ENCODE measurements around the gene NECTIN1. TPM values are rescaled to one million over a fixed set of nuclear protein-coding genes. Genes with fewer than 3 reads are reported as not detected.

The NECTIN1 gene
- total and polyA plus RNA-seq, 4 donors, result 1.3 to 7.1 (median 4.9) TPM

DNA sequence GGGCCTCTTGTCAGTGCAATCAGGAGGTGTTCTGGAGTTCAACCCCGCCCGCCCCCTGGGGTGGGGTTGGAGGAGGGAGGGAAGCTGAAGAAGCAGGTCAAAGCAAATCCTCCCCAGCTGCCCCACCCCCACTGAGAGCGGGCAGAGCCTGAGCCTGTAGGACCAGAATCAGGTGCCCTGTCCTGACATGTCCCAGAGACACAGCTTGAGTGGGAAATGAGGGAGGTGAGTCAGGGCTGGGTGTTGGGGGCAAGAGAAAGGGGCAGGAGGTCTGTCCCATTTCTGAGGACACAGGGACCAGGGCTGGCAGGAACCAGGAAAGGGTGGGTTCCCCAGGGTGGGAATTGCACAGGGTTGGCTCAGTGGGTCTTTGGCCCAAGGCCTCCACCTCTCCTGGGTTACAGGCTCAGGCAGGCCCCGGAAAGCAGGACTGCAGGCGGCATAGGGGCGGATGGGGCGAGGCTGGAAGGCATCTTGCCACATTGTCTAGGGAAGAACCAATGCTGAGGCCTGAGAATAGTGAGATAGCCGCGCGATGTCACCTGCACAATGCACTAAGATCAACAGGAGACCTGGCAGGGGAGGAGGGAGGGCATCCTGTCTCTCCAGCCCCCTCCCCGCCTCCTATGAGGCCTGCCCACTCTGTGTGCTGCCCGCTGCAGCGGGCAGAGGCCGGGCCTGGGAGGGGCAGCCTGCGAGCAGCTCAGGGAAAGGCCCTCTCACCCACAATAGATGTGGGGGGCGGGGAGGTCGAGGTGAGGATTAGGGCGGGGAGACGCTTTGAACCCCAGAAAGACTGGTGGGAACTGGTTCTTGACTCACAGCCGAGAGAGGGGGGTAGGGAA, 32.4 kb downstream of the NECTIN1 start:
- DNase-seq, result no peak
- H3K4me1 ChIP-seq (ENCODE audit: control insufficient read depth in 1 of 2, insufficient read depth in 2 of 2, low read length in 2 of 2), result no peaks in the 10 kb centered on the region
- intact Hi-C loops (cut with DNase I), result no loop called here
- WGBS, 2 donors, result 94% methylated on average over 20 of the region's 20 CpGs
- no peaks in the 10 kb centered on the region for H3K27me3 ChIP-seq (ENCODE audit: control insufficient read depth in 1 of 2, insufficient read depth in 2 of 2, low read length in 1 of 2)
- no peaks in the 10 kb centered on the region for H3K36me3 ChIP-seq (ENCODE audit: control insufficient read depth in 1 of 2, insufficient read depth in 2 of 2, low read length in 1 of 2)
- H3K4me3 ChIP-seq (ENCODE audit: low read length in 2 of 2), result no peak overlapping the region
- no peak for ATAC-seq (ENCODE audit: low FRiP score)
- no peak overlapping the region for H3K27ac ChIP-seq (ENCODE audit: low read depth in 1 of 2, low read length in 2 of 2)
- no peaks in the 10 kb centered on the region for H3K9me3 ChIP-seq (ENCODE audit: control insufficient read depth, low read length)

DNA sequence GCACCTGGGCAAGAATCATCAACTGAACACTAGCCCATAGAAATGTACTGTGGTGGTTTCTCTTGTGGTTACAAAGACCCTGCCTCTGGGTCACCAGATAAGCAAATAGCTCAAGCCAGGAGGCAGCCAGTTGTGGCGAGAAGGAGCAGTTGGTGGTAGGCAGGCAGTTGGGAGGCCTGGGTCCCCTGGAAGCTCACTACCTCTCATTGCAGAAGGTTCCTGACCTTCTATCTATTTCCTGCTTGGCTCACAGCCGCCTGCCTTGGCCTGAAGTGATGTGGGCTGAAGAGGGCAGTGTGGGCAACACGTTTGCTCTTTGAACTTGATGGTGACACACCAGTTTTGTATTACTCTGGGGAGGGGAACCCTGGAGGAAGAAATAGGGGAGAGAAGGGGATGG, 34.7 kb downstream of the NECTIN1 start:
- no peaks in the 10 kb centered on the region for H3K27me3 ChIP-seq (ENCODE audit: control insufficient read depth in 1 of 2, insufficient read depth in 2 of 2, low read length in 1 of 2)
- no peak overlapping the region for H3K4me3 ChIP-seq (ENCODE audit: low read length in 2 of 2)
- no peaks in the 10 kb centered on the region for H3K4me1 ChIP-seq (ENCODE audit: control insufficient read depth in 1 of 2, insufficient read depth in 2 of 2, low read length in 2 of 2)
- no peak for ATAC-seq (ENCODE audit: low FRiP score)
- no peak for DNase-seq
- no peak overlapping the region for H3K27ac ChIP-seq (ENCODE audit: low read depth in 1 of 2, low read length in 2 of 2)
- WGBS, 2 donors, result 84 to 87% methylated on average over 3 of the region's 3 CpGs
- intact Hi-C loops (cut with DNase I), result no loop called here
- no peaks in the 10 kb centered on the region for H3K36me3 ChIP-seq (ENCODE audit: control insufficient read depth in 1 of 2, insufficient read depth in 2 of 2, low read length in 1 of 2)
- H3K9me3 ChIP-seq (ENCODE audit: control insufficient read depth, low read length), result no peaks in the 10 kb centered on the region

- H3K27me3 ChIP-seq (ENCODE audit: control insufficient read depth in 1 of 2, insufficient read depth in 2 of 2, low read length in 1 of 2), result no peaks in the 10 kb centered on the region
- no peaks in the 10 kb centered on the region for H3K9me3 ChIP-seq (ENCODE audit: control insufficient read depth, low read length)
- H3K4me1 ChIP-seq (ENCODE audit: control insufficient read depth in 1 of 2, insufficient read depth in 2 of 2, low read length in 2 of 2), result no peaks in the 10 kb centered on the region
- H3K36me3 ChIP-seq (ENCODE audit: control insufficient read depth in 1 of 2, insufficient read depth in 2 of 2, low read length in 1 of 2), result no peaks in the 10 kb centered on the region
- no peak for ATAC-seq (ENCODE audit: low FRiP score)
- intact Hi-C loops (cut with DNase I), result no loop called here
- 74 to 78% methylated on average over 7 of the region's 7 CpGs for WGBS, 2 donors
- H3K27ac ChIP-seq (ENCODE audit: low read depth in 1 of 2, low read length in 2 of 2), result no peak overlapping the region
- no peak for DNase-seq
- H3K4me3 ChIP-seq (ENCODE audit: low read length in 2 of 2), result no peak overlapping the region
These were observed 35.7 kb downstream of the NECTIN1 start for GRCh38 chr11:119693253-119693815.

DNA sequence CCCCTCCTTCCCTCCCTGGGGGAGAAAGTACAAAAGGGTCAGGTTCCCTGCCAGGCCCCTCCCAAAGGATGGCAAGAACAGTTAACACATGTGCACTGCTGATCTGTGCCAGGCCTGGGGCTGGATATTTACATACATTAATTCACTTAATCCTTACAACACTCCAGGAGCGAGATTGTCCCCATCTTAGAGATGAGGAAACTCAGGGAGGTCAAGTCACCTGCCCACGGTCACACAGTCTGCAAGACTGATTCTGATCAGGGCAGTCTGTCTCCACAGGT, 36.5 kb downstream of the NECTIN1 start:
- WGBS, 2 donors, result 94 to 100% methylated on average over 2 of the region's 2 CpGs
- no peak for DNase-seq
- H3K36me3 ChIP-seq (ENCODE audit: control insufficient read depth in 1 of 2, insufficient read depth in 2 of 2, low read length in 1 of 2), result no peaks in the 10 kb centered on the region
- H3K4me1 ChIP-seq (ENCODE audit: control insufficient read depth in 1 of 2, insufficient read depth in 2 of 2, low read length in 2 of 2), result no peaks in the 10 kb centered on the region
- no peaks in the 10 kb centered on the region for H3K27me3 ChIP-seq (ENCODE audit: control insufficient read depth in 1 of 2, insufficient read depth in 2 of 2, low read length in 1 of 2)
- no peak overlapping the region for H3K27ac ChIP-seq (ENCODE audit: low read depth in 1 of 2, low read length in 2 of 2)
- intact Hi-C loops (cut with DNase I), result no loop called here
- ATAC-seq (ENCODE audit: low FRiP score), result no peak
- H3K4me3 ChIP-seq (ENCODE audit: low read length in 2 of 2), result no peak overlapping the region
- H3K9me3 ChIP-seq (ENCODE audit: control insufficient read depth, low read length), result no peaks in the 10 kb centered on the region

- WGBS, 2 donors, result 93% methylated on average over 27 of the region's 27 CpGs
- H3K9me3 ChIP-seq (ENCODE audit: control insufficient read depth, low read length), result no peaks in the 10 kb centered on the region
- H3K27me3 ChIP-seq (ENCODE audit: control insufficient read depth in 1 of 2, insufficient read depth in 2 of 2, low read length in 1 of 2), result no peaks in the 10 kb centered on the region
- no peak overlapping the region for H3K27ac ChIP-seq (ENCODE audit: low read depth in 1 of 2, low read length in 2 of 2)
- no peak for DNase-seq
- intact Hi-C loops (cut with DNase I), result no loop called here
- no peak for ATAC-seq (ENCODE audit: low FRiP score)
- H3K4me3 ChIP-seq (ENCODE audit: low read length in 2 of 2), result no peak overlapping the region
- no peaks in the 10 kb centered on the region for H3K36me3 ChIP-seq (ENCODE audit: control insufficient read depth in 1 of 2, insufficient read depth in 2 of 2, low read length in 1 of 2)
- no peaks in the 10 kb centered on the region for H3K4me1 ChIP-seq (ENCODE audit: control insufficient read depth in 1 of 2, insufficient read depth in 2 of 2, low read length in 2 of 2)
These were observed 37.1 kb downstream of the NECTIN1 start for GRCh38 chr11:119691701-119692539.

- ATAC-seq (ENCODE audit: low FRiP score) (no peak), DNase-seq (no peak)
- no peaks in the 10 kb centered on the region for H3K9me3 ChIP-seq (ENCODE audit: control insufficient read depth, low read length)
- no peak overlapping the region for H3K4me3 ChIP-seq (ENCODE audit: low read length in 2 of 2)
- H3K36me3 ChIP-seq (ENCODE audit: control insufficient read depth in 1 of 2, insufficient read depth in 2 of 2, low read length in 1 of 2), result no peaks in the 10 kb centered on the region
- intact Hi-C loops (cut with DNase I), result no loop called here
- no peaks in the 10 kb centered on the region for H3K4me1 ChIP-seq (ENCODE audit: control insufficient read depth in 1 of 2, insufficient read depth in 2 of 2, low read length in 2 of 2)
- no peak overlapping the region for H3K27ac ChIP-seq (ENCODE audit: low read depth in 1 of 2, low read length in 2 of 2)
- H3K27me3 ChIP-seq (ENCODE audit: control insufficient read depth in 1 of 2, insufficient read depth in 2 of 2, low read length in 1 of 2), result no peaks in the 10 kb centered on the region
- WGBS, 2 donors, result 85 to 86% methylated on average over 9 of the region's 9 CpGs
These were observed 37.9 kb downstream of the NECTIN1 start for GRCh38 chr11:119691020-119691666.

GRCh38 chr11:119689302-119689701, 39.7 kb downstream of the NECTIN1 start:
- ATAC-seq (ENCODE audit: low FRiP score), result no peak
- Histone ChIP-seq H3K36me3 (ENCODE audit: control insufficient read depth in 1 of 2, insufficient read depth in 2 of 2, low read length in 1 of 2) (no peaks in the 10 kb centered on the region), H3K27ac (ENCODE audit: low read depth in 1 of 2, low read length in 2 of 2) (no peak overlapping the region), H3K4me1 (ENCODE audit: control insufficient read depth in 1 of 2, insufficient read depth in 2 of 2, low read length in 2 of 2) (no peaks in the 10 kb centered on the region), H3K9me3 (ENCODE audit: control insufficient read depth, low read length) (no peaks in the 10 kb centered on the region), H3K4me3 (ENCODE audit: low read length in 2 of 2) (no peak overlapping the region), H3K27me3 (ENCODE audit: control insufficient read depth in 1 of 2, insufficient read depth in 2 of 2, low read length in 1 of 2) (no peaks in the 10 kb centered on the region)
- 88 to 91% methylated on average over 7 of the region's 7 CpGs for WGBS, 2 donors
- no peak for DNase-seq
- intact Hi-C loops (cut with DNase I), result no loop called here

DNA sequence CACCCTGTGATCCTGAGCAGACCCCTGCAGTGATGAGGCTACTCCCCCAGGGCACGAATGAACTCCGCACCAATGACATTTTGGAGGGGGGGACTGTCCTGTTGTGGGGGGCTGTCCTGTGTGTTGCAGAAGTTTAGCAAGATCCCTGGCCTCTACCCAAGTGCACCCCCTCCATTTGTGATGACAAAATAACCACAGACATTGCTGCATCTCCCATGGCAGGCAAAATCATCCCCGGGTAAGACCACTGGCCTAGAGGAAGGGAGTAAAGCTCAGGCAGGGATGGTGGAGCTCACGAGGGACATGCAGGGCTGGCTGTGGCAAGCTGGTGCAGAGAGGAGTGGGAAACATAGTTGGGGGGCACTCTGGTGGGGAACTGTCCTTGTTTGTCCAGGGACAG, 40.6 kb downstream of the NECTIN1 start:
- ATAC-seq (ENCODE audit: low FRiP score) (no peak), DNase-seq (no peak)
- H3K36me3 ChIP-seq (ENCODE audit: control insufficient read depth in 1 of 2, insufficient read depth in 2 of 2, low read length in 1 of 2), result no peaks in the 10 kb centered on the region
- no peak overlapping the region for H3K4me3 ChIP-seq (ENCODE audit: low read length in 2 of 2)
- intact Hi-C loops (cut with DNase I), result no loop called here
- WGBS, 2 donors, result 79 to 81% methylated on average over 4 of the region's 4 CpGs
- H3K9me3 ChIP-seq (ENCODE audit: control insufficient read depth, low read length), result no peaks in the 10 kb centered on the region
- no peaks in the 10 kb centered on the region for H3K4me1 ChIP-seq (ENCODE audit: control insufficient read depth in 1 of 2, insufficient read depth in 2 of 2, low read length in 2 of 2)
- H3K27me3 ChIP-seq (ENCODE audit: control insufficient read depth in 1 of 2, insufficient read depth in 2 of 2, low read length in 1 of 2), result no peaks in the 10 kb centered on the region
- H3K27ac ChIP-seq (ENCODE audit: low read depth in 1 of 2, low read length in 2 of 2), result no peak overlapping the region

Data from aorta (tissue), 5 donors.